Measurements from ENCODE around the gene FMNL1. TPM values are rescaled to one million over a fixed set of nuclear protein-coding genes. Genes with fewer than 3 reads are reported as not detected.

FMNL1 gene
- polyA plus RNA-seq = 1 to 10 TPM; 4.3 to 5.2 TPM

GRCh38 chr17:45221081-45222013 lies at the start of gene FMNL1:
Gene FMNL1, plus strand, starts transcription at chr17:45221885. Its CDS starts 240 bp downstream, at chr17:45222125.
- peak within 1 kb of the TSS; percentile 47 to 54 for H3K4me3 ChIP-seq (ENCODE audit: low read depth in 1 of 2, low read length in 2 of 2)
- no peaks in the 10 kb centered on the region for H3K27me3 ChIP-seq (ENCODE audit: control insufficient read depth in 1 of 2, insufficient read depth in 2 of 2, low read length in 2 of 2)
- peak within 1 kb of the TSS; percentile 37 to 64 for H3K27ac ChIP-seq (ENCODE audit: low read depth in 2 of 2, low read length in 1 of 2)
- H3K4me1 ChIP-seq (ENCODE audit: control insufficient read depth in 2 of 2, insufficient read depth in 2 of 2, low read length in 1 of 2) = peaks cover 0 to 3% of the 10 kb centered on the region in 2 donors
- H3K36me3 ChIP-seq (ENCODE audit: control insufficient read depth in 2 of 2, insufficient read depth in 2 of 2, low read length in 1 of 2) = no peaks in the 10 kb centered on the region
- no peaks in the 10 kb centered on the region for H3K9me3 ChIP-seq (ENCODE audit: control insufficient read depth in 2 of 2, insufficient read depth in 1 of 2, low read depth in 1 of 2, low read length in 1 of 2)
- WGBS, 2 donors = 4 to 6% methylated on average over 58 to 98 of the region's 98 CpGs

GRCh38 chr17:45172232-45172540 lies 49.5 kb upstream of the FMNL1 start:
- Histone ChIP-seq H3K27me3 (ENCODE audit: control insufficient read depth in 1 of 2, insufficient read depth in 2 of 2, low read length in 2 of 2) (no peaks in the 10 kb centered on the region), H3K4me1 (ENCODE audit: control insufficient read depth in 2 of 2, insufficient read depth in 2 of 2, low read length in 1 of 2) (peaks cover 0 to 22% of the 10 kb centered on the region in 2 donors), H3K4me3 (ENCODE audit: low read depth in 1 of 2, low read length in 2 of 2) (peak overlapping the region; percentile 20 to 52), H3K36me3 (ENCODE audit: control insufficient read depth in 2 of 2, insufficient read depth in 2 of 2, low read length in 1 of 2) (peaks cover 0 to 3% of the 10 kb centered on the region in 2 donors), H3K9me3 (ENCODE audit: control insufficient read depth in 2 of 2, insufficient read depth in 1 of 2, low read depth in 1 of 2, low read length in 1 of 2) (no peaks in the 10 kb centered on the region), H3K27ac (ENCODE audit: low read depth in 2 of 2, low read length in 1 of 2) (peak overlapping the region; percentile 98 to 99)
- 46 to 49% methylated on average over 5 of the region's 5 CpGs for WGBS, 2 donors

GRCh38 chr17:45172541-45173286 lies 49.0 kb upstream of the FMNL1 start:
- Histone ChIP-seq H3K4me3 (ENCODE audit: low read depth in 1 of 2, low read length in 2 of 2) (peak overlapping the region; percentile 20 to 52), H3K27me3 (ENCODE audit: control insufficient read depth in 1 of 2, insufficient read depth in 2 of 2, low read length in 2 of 2) (no peaks in the 10 kb centered on the region), H3K36me3 (ENCODE audit: control insufficient read depth in 2 of 2, insufficient read depth in 2 of 2, low read length in 1 of 2) (peaks cover 0 to 3% of the 10 kb centered on the region in 2 donors), H3K9me3 (ENCODE audit: control insufficient read depth in 2 of 2, insufficient read depth in 1 of 2, low read depth in 1 of 2, low read length in 1 of 2) (no peaks in the 10 kb centered on the region), H3K27ac (ENCODE audit: low read depth in 2 of 2, low read length in 1 of 2) (peak overlapping the region; percentile 98 to 99), H3K4me1 (ENCODE audit: control insufficient read depth in 2 of 2, insufficient read depth in 2 of 2, low read length in 1 of 2) (peaks cover 0 to 22% of the 10 kb centered on the region in 2 donors)
- WGBS, 2 donors = 12 to 14% methylated on average over 8 to 10 of the region's 10 CpGs

- Histone ChIP-seq H3K4me3 (ENCODE audit: low read depth in 1 of 2, low read length in 2 of 2) (no peak overlapping the region), H3K27me3 (ENCODE audit: control insufficient read depth in 1 of 2, insufficient read depth in 2 of 2, low read length in 2 of 2) (no peaks in the 10 kb centered on the region), H3K27ac (ENCODE audit: low read depth in 2 of 2, low read length in 1 of 2) (peak overlapping the region; percentile 45 to 51), H3K4me1 (ENCODE audit: control insufficient read depth in 2 of 2, insufficient read depth in 2 of 2, low read length in 1 of 2) (peaks cover 0 to 17% of the 10 kb centered on the region in 2 donors), H3K36me3 (ENCODE audit: control insufficient read depth in 2 of 2, insufficient read depth in 2 of 2, low read length in 1 of 2) (no peaks in the 10 kb centered on the region), H3K9me3 (ENCODE audit: control insufficient read depth in 2 of 2, insufficient read depth in 1 of 2, low read depth in 1 of 2, low read length in 1 of 2) (no peaks in the 10 kb centered on the region)
- WGBS, 2 donors = 63 to 75% methylated on average over 3 of the region's 3 CpGs
These were observed 45.9 kb upstream of the FMNL1 start for GRCh38 chr17:45175759-45176115.

GRCh38 chr17:45177563-45177962 lies 44.1 kb upstream of the FMNL1 start:
- H3K36me3 ChIP-seq (ENCODE audit: control insufficient read depth in 2 of 2, insufficient read depth in 2 of 2, low read length in 1 of 2) = no peaks in the 10 kb centered on the region
- no peak overlapping the region for H3K4me3 ChIP-seq (ENCODE audit: low read depth in 1 of 2, low read length in 2 of 2)
- H3K4me1 ChIP-seq (ENCODE audit: control insufficient read depth in 2 of 2, insufficient read depth in 2 of 2, low read length in 1 of 2) = peaks cover 0 to 4% of the 10 kb centered on the region in 2 donors
- H3K9me3 ChIP-seq (ENCODE audit: control insufficient read depth in 2 of 2, insufficient read depth in 1 of 2, low read depth in 1 of 2, low read length in 1 of 2) = no peaks in the 10 kb centered on the region
- H3K27me3 ChIP-seq (ENCODE audit: control insufficient read depth in 1 of 2, insufficient read depth in 2 of 2, low read length in 2 of 2) = no peaks in the 10 kb centered on the region
- WGBS, 2 donors = 78 to 83% methylated on average over 7 of the region's 7 CpGs
- no peak overlapping the region for H3K27ac ChIP-seq (ENCODE audit: low read depth in 2 of 2, low read length in 1 of 2)

- Histone ChIP-seq H3K27me3 (ENCODE audit: control insufficient read depth in 1 of 2, insufficient read depth in 2 of 2, low read length in 2 of 2) (peaks cover 0 to 3% of the 10 kb centered on the region in 2 donors), H3K36me3 (ENCODE audit: control insufficient read depth in 2 of 2, insufficient read depth in 2 of 2, low read length in 1 of 2) (no peaks in the 10 kb centered on the region), H3K4me1 (ENCODE audit: control insufficient read depth in 2 of 2, insufficient read depth in 2 of 2, low read length in 1 of 2) (peaks cover 0 to 3% of the 10 kb centered on the region in 2 donors), H3K9me3 (ENCODE audit: control insufficient read depth in 2 of 2, insufficient read depth in 1 of 2, low read depth in 1 of 2, low read length in 1 of 2) (no peaks in the 10 kb centered on the region), H3K4me3 (ENCODE audit: low read depth in 1 of 2, low read length in 2 of 2) (no peak overlapping the region), H3K27ac (ENCODE audit: low read depth in 2 of 2, low read length in 1 of 2) (no peak overlapping the region)
- 81 to 87% methylated on average over 5 of the region's 5 CpGs for WGBS, 2 donors
These were observed 37.5 kb upstream of the FMNL1 start for GRCh38 chr17:45184144-45184543.

GRCh38 chr17:45186801-45187354 lies 34.8 kb upstream of the FMNL1 start:
- peaks cover 0 to 3% of the 10 kb centered on the region in 2 donors for H3K4me1 ChIP-seq (ENCODE audit: control insufficient read depth in 2 of 2, insufficient read depth in 2 of 2, low read length in 1 of 2)
- H3K36me3 ChIP-seq (ENCODE audit: control insufficient read depth in 2 of 2, insufficient read depth in 2 of 2, low read length in 1 of 2) = no peaks in the 10 kb centered on the region
- no peaks in the 10 kb centered on the region for H3K9me3 ChIP-seq (ENCODE audit: control insufficient read depth in 2 of 2, insufficient read depth in 1 of 2, low read depth in 1 of 2, low read length in 1 of 2)
- no peak overlapping the region for H3K4me3 ChIP-seq (ENCODE audit: low read depth in 1 of 2, low read length in 2 of 2)
- H3K27ac ChIP-seq (ENCODE audit: low read depth in 2 of 2, low read length in 1 of 2) = no peak overlapping the region
- H3K27me3 ChIP-seq (ENCODE audit: control insufficient read depth in 1 of 2, insufficient read depth in 2 of 2, low read length in 2 of 2) = peaks cover 0 to 3% of the 10 kb centered on the region in 2 donors
- WGBS, 2 donors = 74 to 76% methylated on average over 7 of the region's 7 CpGs

- no peak overlapping the region for H3K27ac ChIP-seq (ENCODE audit: low read depth in 2 of 2, low read length in 1 of 2)
- H3K4me3 ChIP-seq (ENCODE audit: low read depth in 1 of 2, low read length in 2 of 2) = no peak overlapping the region
These were observed 32.7 kb upstream of the FMNL1 start for GRCh38 chr17:45189009-45189408.

GRCh38 chr17:45190503-45191255 lies 31.0 kb upstream of the FMNL1 start:
- Histone ChIP-seq H3K9me3 (ENCODE audit: control insufficient read depth in 2 of 2, insufficient read depth in 1 of 2, low read depth in 1 of 2, low read length in 1 of 2) (no peaks in the 10 kb centered on the region), H3K4me3 (ENCODE audit: low read depth in 1 of 2, low read length in 2 of 2) (no peak overlapping the region), H3K27me3 (ENCODE audit: control insufficient read depth in 1 of 2, insufficient read depth in 2 of 2, low read length in 2 of 2) (peaks cover 0 to 3% of the 10 kb centered on the region in 2 donors), H3K36me3 (ENCODE audit: control insufficient read depth in 2 of 2, insufficient read depth in 2 of 2, low read length in 1 of 2) (no peaks in the 10 kb centered on the region), H3K4me1 (ENCODE audit: control insufficient read depth in 2 of 2, insufficient read depth in 2 of 2, low read length in 1 of 2) (no peaks in the 10 kb centered on the region), H3K27ac (ENCODE audit: low read depth in 2 of 2, low read length in 1 of 2) (no peak overlapping the region)
- WGBS, 2 donors = 70 to 72% methylated on average over 11 of the region's 11 CpGs

More at GRCh38 chr17:45189009-45189408, 32.7 kb upstream of the FMNL1 start:
- Histone ChIP-seq H3K4me1 (ENCODE audit: control insufficient read depth in 2 of 2, insufficient read depth in 2 of 2, low read length in 1 of 2) (no peaks in the 10 kb centered on the region), H3K9me3 (ENCODE audit: control insufficient read depth in 2 of 2, insufficient read depth in 1 of 2, low read depth in 1 of 2, low read length in 1 of 2) (no peaks in the 10 kb centered on the region), H3K27me3 (ENCODE audit: control insufficient read depth in 1 of 2, insufficient read depth in 2 of 2, low read length in 2 of 2) (peaks cover 0 to 3% of the 10 kb centered on the region in 2 donors), H3K36me3 (ENCODE audit: control insufficient read depth in 2 of 2, insufficient read depth in 2 of 2, low read length in 1 of 2) (no peaks in the 10 kb centered on the region)
- 73 to 85% methylated on average over 2 of the region's 2 CpGs for WGBS, 2 donors
